Activated CD8-positive, alpha-beta memory T cell treated with anti-CD3 and anti-CD28 coated beads for 36 hours (primary cell): ENCODE data around the gene LRRFIP2. TPM values are rescaled to one million over a fixed set of nuclear protein-coding genes. Genes with fewer than 3 reads are reported as not detected.

Experiments
- CTCF ChIA-PET: fragments of 350-600 bp; sonication (Branson Sonifier 250); formaldehyde crosslinking; loops from one replicate; lab custom pipeline; 2021; ENCODE audit warnings: antibody characterized with exemption; lab: Charles Lee
- POLR2A ChIA-PET: fragments of 350-600 bp; sonication (Branson Sonifier 250); formaldehyde crosslinking; loops from one replicate; lab custom pipeline; 2021; ENCODE audit warnings: antibody characterized with exemption; lab: Charles Lee
- total RNA-seq, 2 experiments: library from RNA; stranded (reverse); gene quantifications; one replicate each; pipeline ENCODE4 v1.2.3, GENCODE V29; 2021

LRRFIP2 gene
- total RNA-seq, 2 experiments from 2014 or later: 31.6 to 36.1 TPM

- POLR2A ChIA-PET: interaction anchor here (0.5 kb wide), 1 partner anchor 18 kb away, joined by 7 read pairs; no protein-coding TSS in a partner anchor
- CTCF ChIA-PET: no interaction called here
Observed at GRCh38 chr3:37197810-37198371, 23.5 kb upstream of the LRRFIP2 start.

- ChIA-PET CTCF (interaction anchor here (0.7 kb wide), 2 partner anchors 24 to 326 kb away, joined by 3 to 4 read pairs; no protein-coding TSS in a partner anchor), POLR2A (no interaction called here)
Observed at GRCh38 chr3:37194533-37194932, 20.2 kb upstream of the LRRFIP2 start.

GRCh38 chr3:37190667-37191066, 16.3 kb upstream of the LRRFIP2 start:
- ChIA-PET CTCF (no interaction called here), POLR2A (no interaction called here)

GRCh38 chr3:37189109-37189508, 14.7 kb upstream of the LRRFIP2 start:
- CTCF ChIA-PET: interaction anchor here (0.7 kb wide), 1 partner anchor 117 kb away, joined by 3 read pairs; no protein-coding TSS in a partner anchor
- POLR2A ChIA-PET: no interaction called here

- ChIA-PET CTCF (interaction anchor here (1.3 kb wide), 1 partner anchor 32 kb away, joined by 4 read pairs; no protein-coding TSS in a partner anchor), POLR2A (no interaction called here)
Observed at GRCh38 chr3:37183976-37184375, 9.6 kb upstream of the LRRFIP2 start.

- ChIA-PET POLR2A (no interaction called here), CTCF (interaction anchor here (0.5 to 1.3 kb wide), 2 partner anchors 29 to 33 kb away, joined by 4 read pairs; no protein-coding TSS in a partner anchor)
Observed at GRCh38 chr3:37183375-37183831, 9.0 kb upstream of the LRRFIP2 start.

GRCh38 chr3:37182816-37183215, 8.4 kb upstream of the LRRFIP2 start:
- CTCF ChIA-PET: interaction anchor here (0.7 to 1.3 kb wide), 2 partner anchors 19 to 33 kb away, joined by 3 to 4 read pairs; no protein-coding TSS in a partner anchor
- POLR2A ChIA-PET: no interaction called here

GRCh38 chr3:37181756-37182155, 7.4 kb upstream of the LRRFIP2 start:
- POLR2A ChIA-PET: no interaction called here
- CTCF ChIA-PET: no interaction called here

GRCh38 chr3:37179144-37179967, 5.0 kb upstream of the LRRFIP2 start:
- CTCF ChIA-PET: no interaction called here

GRCh38 chr3:37173806-37174205, 576 bp downstream of the LRRFIP2 start:
- CTCF ChIA-PET: no interaction called here

More at GRCh38 chr3:37179144-37179967, 5.0 kb upstream of the LRRFIP2 start:
- POLR2A ChIA-PET: interaction anchor here (0.8 kb wide), 1 partner anchor 19 kb away, joined by 7 read pairs; no protein-coding TSS in a partner anchor

GRCh38 chr3:37171144-37171543, 3.2 kb downstream of the LRRFIP2 start:
- ChIA-PET CTCF (no interaction called here), POLR2A (no interaction called here)

More at GRCh38 chr3:37173806-37174205, 576 bp downstream of the LRRFIP2 start:
- POLR2A ChIA-PET: interaction anchor here (0.8 kb wide), 1 partner anchor 72 kb away, joined by 3 read pairs; no protein-coding TSS in a partner anchor

GRCh38 chr3:37170513-37170912, 3.9 kb downstream of the LRRFIP2 start:
- ChIA-PET POLR2A (no interaction called here), CTCF (no interaction called here)

GRCh38 chr3:37170060-37170459, 4.3 kb downstream of the LRRFIP2 start:
- CTCF ChIA-PET: no interaction called here
- POLR2A ChIA-PET: no interaction called here

- ChIA-PET POLR2A (no interaction called here), CTCF (no interaction called here)
Observed at GRCh38 chr3:37168896-37169295, 5.5 kb downstream of the LRRFIP2 start.

- CTCF ChIA-PET: interaction anchor here (0.9 kb wide), 1 partner anchor 26 kb away, joined by 3 read pairs; no protein-coding TSS in a partner anchor
- POLR2A ChIA-PET: interaction anchor here (1.2 kb wide), 1 partner anchor 49 kb away, joined by 3 read pairs; no protein-coding TSS in a partner anchor
Observed at GRCh38 chr3:37163262-37164015, 10.9 kb downstream of the LRRFIP2 start.

- CTCF ChIA-PET: interaction anchor here (0.7 to 0.9 kb wide), 2 partner anchors 25 to 98 kb away, joined by 3 read pairs; no protein-coding TSS in a partner anchor
Observed at GRCh38 chr3:37162501-37163245, 11.7 kb downstream of the LRRFIP2 start.

GRCh38 chr3:37161351-37161750, 13.0 kb downstream of the LRRFIP2 start:
- ChIA-PET CTCF (interaction anchor here (1.0 kb wide), 1 partner anchor 32 kb away, joined by 3 read pairs; no protein-coding TSS in a partner anchor), POLR2A (interaction anchor here (0.6 kb wide), 1 partner anchor 169 kb away, joined by 3 read pairs; no protein-coding TSS in a partner anchor)

More at GRCh38 chr3:37162501-37163245, 11.7 kb downstream of the LRRFIP2 start:
- POLR2A ChIA-PET: interaction anchor here (1.2 kb wide), 1 partner anchor 49 kb away, joined by 3 read pairs; no protein-coding TSS in a partner anchor

GRCh38 chr3:37155782-37156181, 18.6 kb downstream of the LRRFIP2 start:
- POLR2A ChIA-PET: no interaction called here
- CTCF ChIA-PET: interaction anchor here (0.6 kb wide), 1 partner anchor 518 kb away, joined by 3 read pairs; no protein-coding TSS in a partner anchor
